Inflammatory macrophage treated with lipopolysaccharide for 4 hours (primary cell): ENCODE data around the gene PRDM7.
A peak's percentile ranks its signal among the peaks of the same experiment; 100 is the strongest.
"Not testable (repeated sequence)": the region's sequence is repeated elsewhere in the genome, so short reads cannot be mapped to it uniquely, and the experiment has no call there.

ENCODE experiments used
- DNase-seq: peaks from one replicate; pipeline ENCODE4 v3.0.0-alpha.2; 2020

Gene PRDM7

DNA sequence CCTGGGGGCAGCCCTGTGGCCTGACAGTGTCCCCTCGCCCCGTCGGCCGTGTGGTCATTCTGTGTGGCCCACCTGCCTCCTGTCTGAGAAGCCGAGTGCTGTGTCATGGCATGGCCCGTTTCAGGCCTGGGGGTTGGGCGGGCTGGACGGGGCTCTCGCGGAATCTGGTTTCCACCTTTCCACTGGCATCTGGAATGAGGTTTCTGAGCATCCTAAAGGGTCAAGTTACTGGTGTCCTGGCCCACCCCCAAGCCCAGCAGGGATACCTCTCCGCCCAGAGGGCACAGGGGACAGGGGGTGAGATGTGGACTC is 65.7 kb downstream of the PRDM7 start:
- no peak for DNase-seq

DNA sequence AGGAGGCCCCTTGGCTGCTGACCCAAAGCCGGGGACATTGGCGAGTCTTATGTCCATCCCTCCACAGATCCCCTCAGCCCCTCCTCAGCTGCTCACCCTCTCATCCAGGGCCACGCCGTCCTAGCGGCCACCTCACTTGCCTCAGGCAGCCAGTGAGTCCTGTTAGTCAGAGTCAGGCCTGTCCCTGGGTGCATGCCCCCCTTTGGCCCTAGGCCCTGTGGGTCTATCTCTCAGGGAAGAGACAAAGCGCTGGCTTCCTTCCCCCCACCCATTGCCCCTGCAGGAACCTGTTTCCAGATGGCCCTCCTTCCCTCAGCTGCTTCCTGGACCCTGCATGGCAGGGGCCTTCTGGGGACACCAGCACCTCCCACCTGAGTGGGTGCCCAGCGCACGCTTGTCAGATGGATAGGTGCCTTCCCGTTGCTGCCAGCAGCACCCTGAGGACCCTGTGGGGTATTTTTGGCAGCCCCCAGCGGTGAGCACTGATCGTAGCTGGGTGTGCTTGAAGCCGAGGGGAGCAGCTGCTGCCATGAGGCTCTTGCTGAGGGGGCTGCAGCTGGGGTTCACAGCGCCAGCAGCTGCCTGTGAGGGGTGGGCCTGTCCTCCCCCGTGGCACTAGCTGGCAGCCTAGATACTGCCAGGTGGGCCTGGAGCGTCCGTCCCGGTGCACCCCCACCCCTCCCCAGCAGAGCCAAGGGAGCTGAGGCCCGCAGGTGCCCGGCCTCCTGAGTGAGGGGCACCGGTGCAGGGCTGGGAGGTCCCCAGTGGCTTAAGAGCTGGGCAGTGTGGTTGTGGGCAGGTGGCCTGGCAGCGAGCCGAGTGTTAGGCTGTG is 66.2 kb downstream of the PRDM7 start:
- DNase-seq = no peak

DNA sequence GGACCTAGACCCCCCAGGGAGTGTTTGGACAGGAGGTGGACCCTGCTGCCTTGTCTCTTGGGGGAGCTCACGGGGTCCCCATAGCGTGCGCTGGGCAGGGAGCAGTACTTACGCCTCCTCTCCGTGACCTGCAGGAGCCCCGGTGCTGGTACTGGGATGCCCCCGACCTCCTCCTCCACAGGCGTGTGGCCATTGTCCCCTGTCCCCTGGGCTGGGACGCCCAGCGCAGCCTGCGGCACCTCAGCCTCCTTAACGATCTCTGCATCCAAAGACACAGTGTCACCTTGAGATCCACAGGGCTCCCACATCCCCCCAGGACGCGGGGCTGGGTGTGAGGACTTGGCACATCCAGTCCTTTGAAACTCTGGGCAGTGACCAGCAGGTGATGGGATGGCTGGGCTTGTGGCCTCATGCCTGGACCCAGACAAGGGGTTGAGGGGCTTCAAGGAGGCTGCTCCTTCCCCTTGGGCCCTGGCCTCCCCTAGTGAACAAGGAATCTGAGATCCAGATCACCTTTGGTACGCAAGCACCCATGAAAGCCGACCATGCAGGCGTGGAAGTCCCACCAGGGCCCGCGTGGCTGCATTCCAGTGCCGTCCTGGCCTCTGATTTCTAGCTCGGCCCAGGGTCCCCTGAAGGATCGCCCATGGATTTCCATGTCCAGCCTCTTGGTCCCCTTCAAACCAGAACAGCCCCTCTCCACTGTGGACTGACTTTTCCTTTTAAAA is 67.8 kb downstream of the PRDM7 start:
- no peak for DNase-seq

DNA sequence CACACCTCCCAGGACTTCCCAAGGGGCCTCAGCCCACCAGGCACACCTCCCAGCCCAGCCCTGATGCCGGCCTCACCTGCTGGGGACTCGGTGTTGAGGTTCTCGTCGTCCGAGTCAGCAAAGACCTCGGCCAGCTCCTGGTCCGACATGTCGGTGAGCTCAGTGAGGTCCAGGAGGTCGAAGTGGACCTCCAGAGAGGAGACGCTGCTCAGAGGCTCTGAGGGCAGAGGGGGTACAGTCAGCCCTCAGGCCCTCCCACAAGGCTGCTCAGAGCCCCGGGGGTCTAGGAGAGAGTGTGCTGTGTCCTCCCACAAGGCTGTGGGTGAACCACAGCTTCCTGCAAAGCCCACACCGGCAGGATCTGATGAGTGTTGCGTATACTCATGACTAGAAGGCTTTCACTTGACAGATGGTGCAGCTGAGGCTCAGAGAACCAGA is 68.4 kb downstream of the PRDM7 start:
- DNase-seq = peak; percentile 17

DNA sequence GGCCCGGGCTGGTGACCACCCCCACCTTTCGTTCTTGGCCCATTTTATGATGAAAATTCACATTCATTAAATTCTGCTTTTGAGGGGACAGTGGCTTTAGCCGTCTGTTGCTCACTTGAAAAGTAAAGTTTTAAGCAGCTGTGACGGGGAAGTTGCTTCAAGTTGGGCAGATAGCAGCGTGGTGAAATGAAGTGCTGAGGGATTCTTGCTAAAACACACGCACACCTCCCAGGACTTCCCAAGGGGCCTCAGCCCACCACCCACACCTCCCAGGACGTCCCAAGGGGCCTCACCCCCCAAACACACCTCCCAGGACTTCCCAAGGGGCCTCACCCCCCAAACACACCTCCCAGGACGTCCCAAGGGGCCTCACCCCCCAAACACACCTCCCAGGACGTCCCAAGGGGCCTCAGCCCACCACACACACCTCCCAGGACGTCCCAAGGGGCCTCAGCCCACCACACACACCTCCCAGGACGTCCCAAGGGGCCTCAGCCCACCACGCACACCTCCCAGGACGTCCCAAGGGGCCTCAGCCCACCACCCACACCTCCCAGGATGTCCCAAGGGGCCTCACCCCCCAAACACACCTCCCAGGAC is 69.4 kb downstream of the PRDM7 start:
- not testable (repeated sequence) for DNase-seq

DNA sequence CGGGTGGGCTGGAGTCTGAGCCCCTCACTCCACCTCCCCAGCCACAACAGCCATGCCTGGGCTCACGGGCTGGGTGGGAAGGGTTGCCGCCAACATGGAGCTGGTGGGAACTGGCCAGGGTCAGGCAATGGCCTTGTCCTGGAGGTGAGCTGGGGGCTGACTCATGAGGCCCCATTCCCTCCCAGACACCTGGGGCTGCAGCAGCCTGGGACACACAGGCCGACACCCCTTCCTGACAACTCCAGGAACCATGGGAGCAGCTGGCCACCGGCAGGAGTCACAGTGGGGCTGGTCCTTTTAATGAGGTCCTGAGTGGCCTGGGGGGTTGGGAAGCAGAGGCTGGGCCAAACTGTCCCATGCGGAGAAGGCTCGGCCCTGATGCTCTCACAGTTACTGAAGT is 70.1 kb downstream of the PRDM7 start:
- no peak for DNase-seq
